CD4-positive, alpha-beta T cell treated with Interleukin-12 subunit alpha and Interleukin-12 subunit beta, for 1 hour (primary cell): Measurements from ENCODE around the gene OR2T1.
"Not testable (repeated sequence)": the region's sequence is repeated elsewhere in the genome, so short reads cannot be mapped to it uniquely, and the experiment has no call there.

Experiments
- DNase-seq: peaks from one replicate; pipeline ENCODE4 v3.0.0-alpha.2; 2020

The OR2T1 gene, protein sequence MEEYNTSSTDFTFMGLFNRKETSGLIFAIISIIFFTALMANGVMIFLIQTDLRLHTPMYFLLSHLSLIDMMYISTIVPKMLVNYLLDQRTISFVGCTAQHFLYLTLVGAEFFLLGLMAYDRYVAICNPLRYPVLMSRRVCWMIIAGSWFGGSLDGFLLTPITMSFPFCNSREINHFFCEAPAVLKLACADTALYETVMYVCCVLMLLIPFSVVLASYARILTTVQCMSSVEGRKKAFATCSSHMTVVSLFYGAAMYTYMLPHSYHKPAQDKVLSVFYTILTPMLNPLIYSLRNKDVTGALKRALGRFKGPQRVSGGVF

GRCh38 chr1:248402748-248403147, at the start of gene OR2T1:
Gene OR2T1, plus strand, starts transcription at chr1:248403048. Its CDS starts 3,100 bp downstream, at chr1:248406148.
- DNase-seq = no peak

DNA sequence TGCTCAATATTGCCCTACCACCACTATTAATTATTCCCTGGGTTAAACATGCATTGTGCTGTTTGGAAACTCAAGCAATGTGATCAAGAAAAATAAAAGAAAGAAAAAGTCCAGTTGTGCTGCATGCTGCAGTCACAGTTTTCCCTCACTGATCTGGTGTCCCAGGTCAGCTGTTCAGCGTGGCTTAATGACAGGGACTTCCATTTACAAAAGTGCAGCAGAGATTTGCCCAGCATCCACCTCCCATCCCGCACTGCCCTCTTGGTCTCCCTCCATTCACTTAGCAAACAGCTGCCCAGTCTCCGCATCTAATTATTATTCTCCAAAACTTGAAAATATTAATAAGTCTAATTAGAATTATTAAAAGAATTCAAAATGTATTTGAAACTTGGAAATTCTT, 43.4 kb upstream of the OR2T1 start:
- DNase-seq = no peak

DNA sequence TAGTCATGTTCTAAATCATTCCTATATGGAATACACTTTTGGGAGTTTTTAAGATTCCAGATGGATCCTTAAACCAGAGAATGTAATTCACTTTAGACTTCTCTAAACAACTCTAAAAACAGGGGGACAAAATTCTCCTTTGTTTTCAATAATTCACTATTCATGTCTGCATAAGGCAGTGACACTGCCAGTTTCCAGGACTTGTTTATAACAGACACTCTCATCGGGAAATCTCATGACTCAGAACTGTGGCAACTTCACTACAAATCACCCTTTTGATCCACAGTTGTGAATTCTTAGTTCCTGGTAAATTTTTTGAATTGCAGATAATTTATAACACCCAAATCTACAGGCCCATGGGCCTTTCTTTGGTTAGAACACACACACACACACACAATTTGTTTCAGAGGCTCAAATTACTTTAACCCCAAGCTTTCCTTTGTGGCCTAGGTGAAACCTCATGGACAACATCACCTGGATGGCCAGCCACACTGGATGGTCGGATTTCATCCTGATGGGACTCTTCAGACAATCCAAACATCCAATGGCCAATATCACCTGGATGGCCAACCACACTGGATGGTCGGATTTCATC, 41.6 kb upstream of the OR2T1 start, which contains the start of gene OR2T4:
Gene OR2T4, plus strand, starts transcription at position 545 of the 595 bp plus-strand sequence. Its CDS starts 0 bp downstream, at position 545.
- no peak for DNase-seq

DNA sequence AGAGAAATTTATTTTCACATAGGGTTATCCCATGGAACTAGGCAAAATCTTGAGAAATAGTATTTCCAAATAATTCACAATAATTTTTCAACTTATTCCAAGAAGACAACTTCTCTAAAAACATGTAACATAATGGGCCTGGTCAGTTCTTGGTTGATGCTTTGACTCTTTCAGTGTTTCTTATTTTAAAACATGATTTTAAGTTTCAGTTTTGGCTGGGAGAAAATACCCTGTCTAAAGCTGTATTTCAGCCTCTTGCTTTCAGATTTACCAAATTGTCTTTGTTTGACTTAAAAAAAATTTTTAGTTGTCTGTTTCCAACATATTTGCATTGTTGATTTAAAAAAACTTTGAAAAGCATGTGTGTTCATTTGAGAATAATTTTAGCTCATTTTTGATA, 36.2 kb upstream of the OR2T1 start:
- no peak for DNase-seq

DNA sequence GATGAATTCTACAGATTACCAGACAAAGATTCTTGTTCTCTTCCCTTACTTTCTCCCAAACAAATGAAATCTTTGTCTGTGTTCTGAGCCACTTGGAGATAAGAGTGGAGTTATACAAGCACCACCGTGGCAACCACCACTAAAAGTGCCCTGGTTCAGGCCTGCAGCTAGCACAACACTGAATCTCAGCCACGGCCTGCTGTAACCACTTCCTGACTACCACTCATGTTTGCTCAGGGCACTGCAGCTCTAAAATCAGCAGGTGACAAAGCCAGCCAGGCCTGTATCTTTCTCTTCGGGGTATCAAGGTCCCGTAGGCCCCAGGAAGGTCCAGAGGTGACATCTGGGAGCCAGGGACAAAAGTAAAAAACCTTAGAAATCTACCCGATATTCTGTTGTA, 30.5 kb upstream of the OR2T1 start:
- peak; percentile 1 for DNase-seq

- DNase-seq = no peak
Observed at GRCh38 chr1:248373761-248374160, 29.1 kb upstream of the OR2T1 start.

GRCh38 chr1:248375446-248375845, 27.4 kb upstream of the OR2T1 start, which contains the start of gene OR2T6:
Gene OR2T6, plus strand, starts transcription at chr1:248375746. Its CDS starts 11,863 bp downstream, at chr1:248387609.
- DNase-seq = no peak

GRCh38 chr1:248376916-248377315, 25.9 kb upstream of the OR2T1 start:
- no peak for DNase-seq

DNA sequence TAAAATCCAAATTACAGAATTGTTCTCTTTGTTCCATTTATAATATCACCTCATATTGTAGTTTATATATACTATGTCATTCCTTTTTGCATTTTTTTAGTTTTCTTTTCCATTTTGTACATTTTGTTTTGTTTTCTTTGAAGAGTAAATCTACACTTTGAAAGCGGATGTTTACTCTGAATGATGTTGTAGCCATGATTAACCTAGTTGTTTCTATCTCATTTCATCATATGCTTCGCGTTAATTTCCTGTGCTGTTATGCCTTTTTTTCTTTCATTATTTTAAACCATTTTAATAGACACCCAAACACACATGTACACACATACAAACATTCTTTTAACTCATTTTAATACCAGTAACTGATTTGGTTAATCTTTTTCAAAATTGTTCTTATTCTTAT, 22.0 kb upstream of the OR2T1 start:
- no peak for DNase-seq

DNA sequence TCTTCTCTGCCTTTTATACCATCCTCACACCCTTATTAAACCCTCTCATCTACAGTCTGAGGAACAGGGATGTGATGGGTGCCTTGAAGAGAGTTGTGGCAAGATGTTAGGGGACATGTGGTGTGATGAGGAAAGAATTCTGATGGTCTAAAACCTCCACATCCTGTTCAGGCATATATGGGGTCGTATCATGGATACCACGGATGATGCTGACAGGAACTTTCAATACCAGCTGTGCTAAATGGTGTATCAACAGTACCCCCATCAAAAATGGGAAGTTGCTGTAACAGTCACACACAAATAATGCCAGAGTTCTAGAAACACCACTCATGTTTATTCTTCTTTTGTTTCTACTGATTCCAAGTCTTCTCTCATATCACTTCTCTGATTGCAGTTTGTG, 14.4 kb upstream of the OR2T1 start:
- no peak for DNase-seq

DNA sequence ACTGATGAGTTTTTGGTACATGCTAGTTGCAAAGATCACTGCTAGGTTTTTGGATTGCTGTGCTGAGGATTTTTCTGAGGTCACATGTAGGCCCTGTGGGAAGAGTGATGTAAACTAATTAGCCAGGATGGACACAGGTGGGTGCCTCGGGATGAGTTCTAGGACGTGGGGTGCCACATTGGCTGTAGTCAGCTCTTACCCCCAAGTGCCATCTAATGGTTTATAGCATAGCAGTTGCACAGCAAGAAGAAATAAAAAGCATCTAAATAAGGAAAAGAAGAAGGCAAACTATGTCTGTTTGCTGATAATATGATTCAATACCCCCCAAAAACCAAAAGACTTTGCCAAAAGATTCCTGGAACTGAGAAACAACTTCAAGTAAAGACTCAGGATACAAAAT, 9.8 kb upstream of the OR2T1 start:
- DNase-seq = no peak

GRCh38 chr1:248404024-248404423, 1.2 kb downstream of the OR2T1 start:
- DNase-seq = peak; percentile 3

DNA sequence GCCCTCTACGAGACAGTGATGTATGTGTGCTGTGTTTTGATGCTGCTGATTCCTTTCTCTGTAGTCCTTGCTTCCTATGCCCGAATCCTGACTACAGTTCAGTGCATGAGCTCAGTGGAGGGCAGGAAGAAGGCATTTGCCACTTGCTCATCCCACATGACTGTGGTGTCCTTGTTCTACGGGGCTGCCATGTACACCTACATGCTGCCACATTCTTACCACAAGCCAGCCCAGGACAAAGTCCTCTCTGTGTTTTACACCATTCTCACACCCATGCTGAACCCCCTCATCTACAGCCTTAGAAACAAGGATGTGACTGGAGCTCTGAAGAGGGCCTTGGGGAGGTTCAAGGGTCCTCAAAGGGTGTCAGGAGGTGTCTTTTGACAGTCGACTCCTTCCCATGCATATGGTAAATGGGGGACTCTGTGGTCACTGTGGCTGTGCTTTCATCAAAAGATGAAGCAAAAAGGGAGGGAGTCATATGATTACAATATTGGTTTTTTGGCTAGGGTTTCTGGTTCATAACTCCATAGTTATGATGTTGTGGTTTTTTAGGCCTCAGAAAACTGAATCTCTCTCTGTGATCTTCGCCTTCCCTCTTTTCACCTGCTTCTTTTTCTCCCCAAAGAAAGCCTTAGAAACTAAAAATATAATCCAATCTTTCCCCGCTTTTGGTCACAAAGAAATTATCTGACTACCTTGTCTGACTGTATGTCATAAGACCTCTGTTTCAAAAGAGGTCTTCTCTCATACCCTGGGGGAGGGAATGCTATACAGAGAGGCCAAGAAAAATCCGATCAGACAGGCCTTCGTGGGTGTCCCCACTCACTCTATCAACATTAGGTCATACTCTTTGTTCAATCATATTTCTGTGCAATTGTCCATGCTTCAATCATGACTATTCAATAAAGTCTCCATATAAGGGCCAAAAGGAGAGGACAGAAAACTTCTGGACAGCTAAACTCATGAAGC, 4.2 kb downstream of the OR2T1 start:
- no peak for DNase-seq

DNA sequence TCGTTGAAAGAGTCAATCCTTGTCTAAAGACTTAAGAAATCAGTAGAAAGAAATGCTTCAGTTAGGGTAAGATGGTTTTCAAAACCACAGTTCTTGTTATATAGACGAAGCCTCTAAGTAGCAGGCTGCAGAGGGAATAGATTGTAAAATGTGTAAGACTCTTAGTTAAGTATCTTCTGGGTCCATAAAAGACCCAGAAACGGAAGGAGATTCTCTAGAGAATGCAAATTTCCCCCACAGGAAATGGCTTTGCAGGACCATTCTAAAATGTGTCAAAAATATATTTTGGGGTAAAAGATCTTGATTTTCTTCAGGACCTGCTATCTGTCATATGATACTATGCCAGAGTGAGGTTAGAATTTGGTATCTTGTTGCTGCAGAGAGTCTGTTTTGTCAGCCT, 13.4 kb downstream of the OR2T1 start:
- DNase-seq = no peak

DNA sequence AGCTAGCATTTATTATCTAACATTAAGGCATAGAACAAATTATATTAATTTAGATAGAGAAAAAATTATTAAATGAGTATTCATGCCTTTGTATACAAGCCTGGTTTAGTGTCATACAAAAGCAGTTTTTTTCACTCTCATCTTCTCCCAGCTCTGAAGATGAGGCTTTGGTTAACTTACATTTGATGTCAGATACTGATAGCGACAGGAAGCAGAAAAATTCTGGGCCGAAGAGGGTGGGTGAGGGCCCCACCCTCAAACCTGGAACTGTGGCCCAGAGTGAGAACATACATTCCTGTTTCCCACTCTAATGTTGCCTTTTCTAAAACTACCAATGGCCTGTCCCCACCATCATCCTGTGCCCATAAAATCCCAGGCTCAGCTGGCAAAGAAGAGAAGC, 15.0 kb downstream of the OR2T1 start:
- no peak for DNase-seq

DNA sequence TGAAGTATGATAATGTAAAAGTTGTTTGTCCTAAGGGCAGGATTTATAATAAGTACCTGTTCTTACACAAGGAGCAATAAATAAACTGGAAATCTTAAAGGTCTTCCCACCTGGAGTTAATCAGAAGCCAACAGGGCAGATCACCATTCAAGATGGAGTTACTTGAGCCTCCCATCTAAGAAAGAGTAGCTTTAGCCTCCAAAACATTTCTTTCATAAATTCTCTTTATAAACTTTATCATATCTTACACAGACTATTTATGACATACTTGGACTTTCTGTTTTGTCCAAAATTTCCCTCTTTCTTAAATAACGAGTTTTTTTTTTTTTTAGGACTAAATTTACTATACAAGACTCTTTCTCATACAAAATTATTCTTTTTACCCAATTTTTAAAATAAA, 18.5 kb downstream of the OR2T1 start:
- no peak for DNase-seq

- not testable (repeated sequence) for DNase-seq
Observed at GRCh38 chr1:248427526-248428191, 24.8 kb downstream of the OR2T1 start.

- DNase-seq = not testable (repeated sequence)
Observed at GRCh38 chr1:248428192-248428533, 25.3 kb downstream of the OR2T1 start.

DNA sequence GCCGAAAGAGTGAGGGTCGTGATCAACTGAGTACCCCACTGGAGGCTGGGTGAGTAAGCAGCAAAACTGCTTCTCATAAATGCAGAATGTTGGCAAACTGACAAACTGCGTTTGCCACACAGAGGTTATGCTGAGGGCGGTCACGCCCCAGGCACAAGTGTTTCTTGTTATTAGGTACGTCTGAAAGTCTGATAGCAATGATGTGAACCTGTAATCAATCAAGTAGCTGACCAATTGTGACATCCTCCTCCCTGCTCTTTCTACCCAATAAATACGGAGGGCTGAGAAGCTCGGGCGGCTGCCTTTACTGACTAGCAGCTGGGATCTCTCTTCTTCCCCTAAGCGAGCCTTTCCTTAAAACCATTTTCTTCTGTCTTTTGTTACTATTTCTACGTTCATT, 28.8 kb downstream of the OR2T1 start:
- DNase-seq = not testable (repeated sequence)

- DNase-seq = not testable (repeated sequence)
Observed at GRCh38 chr1:248432201-248432600, 29.4 kb downstream of the OR2T1 start.

- not testable (repeated sequence) for DNase-seq
Observed at GRCh38 chr1:248433811-248434415, 31.1 kb downstream of the OR2T1 start.

GRCh38 chr1:248434913-248435312, 32.1 kb downstream of the OR2T1 start:
- not testable (repeated sequence) for DNase-seq
